Measurements from ENCODE around the gene KCNH2.
A peak's percentile ranks its signal among the peaks of the same experiment; 100 is the strongest.

KCNH2 gene

DNA sequence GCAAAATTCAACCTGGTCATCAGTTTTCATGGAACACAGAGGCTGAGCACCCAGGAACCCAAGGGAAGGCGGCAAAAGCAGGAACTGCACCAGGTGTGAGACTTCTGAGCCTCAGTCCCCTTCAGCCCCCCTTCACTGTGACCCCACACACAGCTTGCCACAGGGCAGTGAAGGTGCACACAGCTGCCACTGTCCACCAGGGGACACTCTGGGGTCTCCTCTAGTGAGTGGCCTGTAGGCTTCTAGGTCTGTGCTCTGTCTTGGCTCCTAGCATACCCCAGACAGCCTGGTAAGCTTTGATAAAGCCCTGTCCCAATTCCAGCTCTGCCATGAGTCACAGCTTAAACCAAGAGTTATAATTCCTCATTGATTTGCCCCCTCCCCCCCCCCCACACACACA, 12.1 kb downstream of the KCNH2 start:
- DNase-seq (ENCODE audit: extremely low read depth, low read depth), result no peak
- peak; percentile 11 for TF ChIP-seq CTCF (IDR thresholded peaks at IDR 0.05; ENCODE audit: low read depth, low read length)

- no peak for TF ChIP-seq CTCF (IDR thresholded peaks at IDR 0.05; ENCODE audit: low read depth, low read length)
- no peak for DNase-seq (ENCODE audit: extremely low read depth, low read depth)
Observed at GRCh38 chr7:150965273-150965830, 12.8 kb downstream of the KCNH2 start.

GRCh38 chr7:150964593-150965111, 13.5 kb downstream of the KCNH2 start:
- DNase-seq (ENCODE audit: extremely low read depth, low read depth), result no peak

GRCh38 chr7:150963707-150964559, 14.2 kb downstream of the KCNH2 start:
- no peak for TF ChIP-seq CTCF (IDR thresholded peaks at IDR 0.05; ENCODE audit: low read depth, low read length)
- DNase-seq (ENCODE audit: extremely low read depth, low read depth), result no peak

More at GRCh38 chr7:150964593-150965111, 13.5 kb downstream of the KCNH2 start:
- no peak for TF ChIP-seq CTCF (IDR thresholded peaks at IDR 0.05; ENCODE audit: low read depth, low read length)

- TF ChIP-seq CTCF (IDR thresholded peaks at IDR 0.05; ENCODE audit: low read depth, low read length), result peak; percentile 93
- no peak for DNase-seq (ENCODE audit: extremely low read depth, low read depth)
Observed at GRCh38 chr7:150962553-150963399, 15.3 kb downstream of the KCNH2 start.

- no peak for DNase-seq (ENCODE audit: extremely low read depth, low read depth)
- TF ChIP-seq CTCF (IDR thresholded peaks at IDR 0.05; ENCODE audit: low read depth, low read length), result no peak
Observed at GRCh38 chr7:150962290-150962552, 15.9 kb downstream of the KCNH2 start.

Measured in AG09319 (cell line).